Stimulated activated CD8-positive, alpha-beta memory T cell treated with anti-CD3 and anti-CD28 coated beads, Interleukin-15, amount 100 ng/mL, for 24 hours (primary cell): Measurements from ENCODE around the gene POLR3F.
"Not testable (repeated sequence)": the region's sequence is repeated elsewhere in the genome, so short reads cannot be mapped to it uniquely, and the experiment has no call there.

Experiments used
- DNase-seq: peaks from one replicate; pipeline ENCODE4 v3.0.0-alpha.2; 2020; ENCODE audit warnings: low read depth

POLR3F gene

DNA sequence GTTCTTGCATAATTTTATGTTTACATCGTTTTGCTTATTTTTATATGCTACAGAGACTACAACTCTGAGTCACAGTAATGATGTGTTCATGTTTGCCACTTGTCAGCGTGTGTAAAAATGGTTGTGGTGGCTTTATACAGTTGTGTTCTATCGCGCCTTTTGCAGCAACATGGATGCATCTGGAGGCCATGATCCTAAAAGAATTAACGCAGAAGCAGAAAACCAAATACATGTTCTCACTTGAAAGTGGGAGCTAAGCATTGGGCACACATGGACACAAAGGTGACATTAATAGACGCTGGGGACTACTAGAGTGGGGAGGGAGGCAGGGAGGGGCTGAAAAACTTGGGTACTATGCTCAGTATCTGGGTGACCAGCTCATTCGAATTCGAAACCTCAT, 39.6 kb downstream of the POLR3F start:
- no peak for DNase-seq

- DNase-seq = peak; percentile 92
Observed at GRCh38 chr20:18507218-18508191, 40.3 kb downstream of the POLR3F start, which contains the start of gene SEC23B. TSS of gene SEC23B (plus strand) at chr20:18507940. CDS start at chr20:18510836, 2,896 bp downstream.

- no peak for DNase-seq
Observed at GRCh38 chr20:18511571-18511970, 44.4 kb downstream of the POLR3F start.

GRCh38 chr20:18513208-18513607, 46.0 kb downstream of the POLR3F start:
- no peak for DNase-seq

GRCh38 chr20:18514127-18514526, 46.9 kb downstream of the POLR3F start:
- no peak for DNase-seq

- DNase-seq = no peak
Observed at GRCh38 chr20:18515973-18516372, 48.8 kb downstream of the POLR3F start.

DNA sequence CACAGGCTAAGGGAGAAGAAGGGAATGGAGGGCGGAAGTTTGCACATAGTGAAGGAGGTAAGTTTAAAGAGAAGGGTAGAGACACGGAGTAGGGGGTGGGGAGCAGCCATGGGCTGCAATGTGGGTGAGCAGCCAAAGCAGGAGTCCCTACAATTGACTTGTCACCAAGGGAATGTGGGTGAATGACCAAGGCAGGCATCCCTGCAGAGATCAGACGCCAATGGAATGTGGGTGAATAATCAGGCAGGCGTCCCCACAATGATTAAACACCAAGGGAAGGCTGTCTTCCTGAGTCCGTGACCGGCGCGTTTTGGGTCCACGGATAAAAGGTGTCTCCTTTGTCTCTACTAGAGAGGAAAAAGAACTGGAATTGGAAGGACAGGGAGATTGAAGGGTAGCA, 54.9 kb downstream of the POLR3F start:
- DNase-seq = not testable (repeated sequence)

GRCh38 chr20:18523066-18523465, 55.9 kb downstream of the POLR3F start:
- no peak for DNase-seq

- no peak for DNase-seq
Observed at GRCh38 chr20:18524646-18525045, 57.5 kb downstream of the POLR3F start.

GRCh38 chr20:18526761-18527160, 59.6 kb downstream of the POLR3F start:
- DNase-seq = not testable (repeated sequence)

DNA sequence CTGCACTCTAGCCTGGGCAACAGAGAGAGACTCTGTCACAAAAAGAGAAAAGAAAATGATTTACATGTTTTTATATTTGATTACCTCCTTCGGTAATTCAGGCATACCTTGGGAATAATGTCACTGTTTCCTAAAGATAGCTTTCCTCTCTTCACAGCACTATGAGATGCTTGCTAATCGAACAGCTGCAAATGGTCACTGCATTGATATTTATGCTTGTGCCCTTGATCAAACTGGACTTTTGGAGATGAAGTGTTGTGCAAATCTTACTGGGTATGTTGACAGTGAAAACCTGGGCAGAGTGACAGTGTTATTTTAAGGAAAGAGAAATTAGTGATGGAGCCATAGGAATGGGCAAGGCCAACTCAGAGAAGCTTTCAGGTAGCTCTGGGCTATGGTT, 60.1 kb downstream of the POLR3F start:
- DNase-seq = no peak

- DNase-seq = no peak
Observed at GRCh38 chr20:18527836-18528235, 60.6 kb downstream of the POLR3F start.

DNA sequence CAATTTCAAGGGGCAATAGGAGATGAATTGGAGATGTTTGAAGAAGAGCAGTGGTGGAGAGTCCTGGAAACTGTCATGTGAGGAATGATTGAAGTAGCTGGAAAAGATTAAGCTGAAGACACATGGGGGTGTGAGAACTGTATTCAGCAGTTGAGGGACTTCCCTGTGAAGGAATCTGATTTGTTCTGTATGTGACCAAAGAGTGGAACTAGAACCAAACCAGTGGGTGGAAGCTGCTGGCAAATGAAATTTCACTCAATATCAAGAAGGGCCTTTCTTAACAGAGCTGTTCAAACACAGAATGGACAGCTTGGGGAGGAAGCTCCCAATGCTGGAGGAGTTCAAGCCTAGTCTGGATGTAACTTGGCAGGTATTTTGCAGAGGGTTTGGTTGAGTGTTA, 61.9 kb downstream of the POLR3F start:
- no peak for DNase-seq

GRCh38 chr20:18532626-18533025, 65.4 kb downstream of the POLR3F start:
- DNase-seq = no peak

DNA sequence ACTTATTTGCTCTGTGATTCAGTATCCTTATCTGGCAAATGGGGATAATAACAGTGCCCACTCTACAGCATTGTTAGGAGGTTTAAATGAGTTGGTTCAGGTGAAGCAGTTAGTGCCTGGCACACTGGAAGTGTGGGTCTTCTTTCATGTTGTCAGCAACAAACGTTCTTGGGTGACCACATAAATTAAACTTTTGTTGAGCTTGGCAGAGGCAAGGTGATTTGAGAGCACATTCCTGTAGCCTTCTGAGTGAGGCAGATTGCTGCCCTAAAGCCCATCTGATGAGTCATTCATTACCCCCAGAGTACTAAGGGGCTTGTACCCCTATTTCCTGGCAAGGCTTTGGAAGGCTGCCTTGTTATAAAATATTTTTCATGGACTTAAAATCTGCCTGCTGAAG, 66.3 kb downstream of the POLR3F start:
- no peak for DNase-seq

DNA sequence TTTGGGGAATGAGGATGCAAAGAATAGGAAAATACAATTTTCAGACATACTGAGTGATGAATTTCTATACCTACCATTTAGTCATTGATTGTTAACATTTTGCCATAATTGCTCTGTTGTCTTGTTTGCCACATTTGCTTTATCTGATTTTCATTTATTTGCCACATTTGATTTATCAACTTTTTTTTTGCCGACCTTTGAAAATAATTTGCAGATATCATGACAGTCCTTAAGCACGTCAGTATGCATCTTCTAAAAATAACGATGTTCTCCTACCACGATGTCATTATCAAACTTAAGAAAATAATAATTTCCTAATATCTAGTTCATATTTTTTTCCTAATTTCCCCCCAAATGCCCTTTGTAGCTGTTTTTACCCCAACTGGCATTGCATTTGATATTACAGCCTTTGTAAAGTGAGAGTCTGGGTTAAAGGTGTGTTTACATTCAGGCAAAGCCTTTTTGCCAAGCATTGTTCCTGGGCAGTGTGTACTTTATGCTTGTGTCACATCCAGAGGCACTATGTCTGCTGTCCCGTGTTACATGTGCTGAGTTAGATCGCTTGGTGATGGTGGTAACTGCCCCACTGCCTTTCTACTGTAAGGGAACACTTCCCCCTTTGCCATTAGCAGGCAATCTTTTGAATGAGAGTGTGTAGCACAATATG, 66.9 kb downstream of the POLR3F start:
- no peak for DNase-seq
